Measurements from ENCODE around the gene SPATA25. TPM values are rescaled to one million over a fixed set of nuclear protein-coding genes. Genes with fewer than 3 reads are reported as not detected.

SPATA25 gene
- total RNA-seq, 1 experiment from 2014 or later: 1.8 TPM

- no peak for TF ChIP-seq SIN3A (IDR thresholded peaks at IDR 0.05; ENCODE audit: borderline replicate concordance, insufficient read depth, low read depth, low read length)
- no peak for TF ChIP-seq REST (IDR thresholded peaks at IDR 0.05; ENCODE audit: insufficient read depth in 1 of 2, low read depth in 2 of 2, low read length in 1 of 2)
- no peak for TF ChIP-seq POLR2AphosphoS5 (IDR thresholded peaks at IDR 0.05; ENCODE audit: low read depth, low read length)
- no peak for TF ChIP-seq TCF7L2 (IDR thresholded peaks at IDR 0.05; ENCODE audit: low read depth, low read length)
- no peak for TF ChIP-seq CTCF (IDR thresholded peaks at IDR 0.05)
- in situ Hi-C loops (cut with HindIII; ENCODE audit: low pct_unique_long_range_greater_than_20kb, low sequenced_read_pairs) (no loop called here), intact Hi-C loops (cut with micrococcal nuclease; ENCODE audit: unreplicated experiment) (no loop called here)
- CTCF ChIA-PET: no interaction called here
- H3K36me3 ChIP-seq (ENCODE audit: control insufficient read depth, insufficient read depth, low read length): no peaks in the 10 kb centered on the region
- BruUV-seq (replicated peaks): no TSS peak
- H3K4me1 ChIP-seq (ENCODE audit: control insufficient read depth, insufficient read depth, low read length): no peaks in the 10 kb centered on the region
- no peak for ATAC-seq
- no peak overlapping the region for H3K27ac ChIP-seq (ENCODE audit: low read length)
- POLR2A ChIA-PET: interaction anchor here (0.5 kb wide), 1 partner anchor 14 kb away, joined by 14 read pairs; no protein-coding TSS in a partner anchor
- H3K27me3 ChIP-seq (ENCODE audit: control insufficient read depth, insufficient read depth, low read length): no peaks in the 10 kb centered on the region
- DNase-seq (ENCODE audit: low read depth, low spot score): no peak
- H3K4me3 ChIP-seq (ENCODE audit: low read depth in 2 of 2, low read length in 2 of 2): no peak overlapping the region
- H3K9me3 ChIP-seq (ENCODE audit: control insufficient read depth, insufficient read depth, low read depth, low read length): no peaks in the 10 kb centered on the region
Observed at GRCh38 chr20:45920462-45921336, 33.3 kb upstream of the SPATA25 start.

- Histone ChIP-seq H3K27ac (ENCODE audit: low read length) (no peak overlapping the region), H3K27me3 (ENCODE audit: control insufficient read depth, insufficient read depth, low read length) (no peaks in the 10 kb centered on the region), H3K36me3 (ENCODE audit: control insufficient read depth, insufficient read depth, low read length) (no peaks in the 10 kb centered on the region), H3K4me3 (ENCODE audit: low read depth in 2 of 2, low read length in 2 of 2) (no peak overlapping the region), H3K4me1 (ENCODE audit: control insufficient read depth, insufficient read depth, low read length) (no peaks in the 10 kb centered on the region), H3K9me3 (ENCODE audit: control insufficient read depth, insufficient read depth, low read depth, low read length) (no peaks in the 10 kb centered on the region)
- POLR2A ChIA-PET: interaction anchor here (0.6 kb wide), 1 partner anchor 50 kb away, joined by 8 read pairs; no protein-coding TSS in a partner anchor
- intact Hi-C loops (cut with micrococcal nuclease; ENCODE audit: unreplicated experiment): no loop called here
- CTCF ChIA-PET: no interaction called here
- BruUV-seq (replicated peaks): no TSS peak
- TF ChIP-seq TCF7L2 (IDR thresholded peaks at IDR 0.05; ENCODE audit: low read depth, low read length) (no peak), CTCF (IDR thresholded peaks at IDR 0.05) (no peak), REST (IDR thresholded peaks at IDR 0.05; ENCODE audit: insufficient read depth in 1 of 2, low read depth in 2 of 2, low read length in 1 of 2) (no peak)
- no peak for ATAC-seq
- in situ Hi-C loops (cut with HindIII; ENCODE audit: low pct_unique_long_range_greater_than_20kb, low sequenced_read_pairs): no loop called here
- DNase-seq (ENCODE audit: low read depth, low spot score): no peak
Observed at GRCh38 chr20:45919542-45920399, 32.3 kb upstream of the SPATA25 start.
